ENCODE measurements around the gene ANKS4B. TPM values are rescaled to one million over a fixed set of nuclear protein-coding genes. Genes with fewer than 3 reads are reported as not detected.

Gene ANKS4B
- total RNA-seq, 1 experiment from 2014 or later = 0.09 TPM

DNA sequence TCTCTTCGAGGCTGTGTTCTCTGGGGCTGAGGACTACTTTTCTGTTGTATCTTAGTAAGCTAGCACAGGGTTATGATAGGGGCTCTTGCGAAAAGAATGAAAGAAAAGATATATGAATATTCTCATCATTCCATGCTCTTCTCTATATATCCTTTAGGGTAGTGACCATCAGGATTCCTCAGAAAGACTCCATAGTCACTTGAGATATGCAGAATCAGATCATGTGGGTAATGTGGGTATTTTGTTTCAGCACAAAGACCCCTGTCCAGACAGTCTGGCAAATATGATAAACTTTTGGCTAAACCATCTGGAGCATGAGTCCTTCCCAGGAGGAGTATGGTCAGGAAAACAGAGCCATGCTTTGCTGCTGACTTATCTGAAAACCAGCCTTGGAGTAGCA lies 23.1 kb downstream of the ANKS4B start:
- no peaks in the 10 kb centered on the region for H3K79me2 ChIP-seq (ENCODE audit: insufficient read depth, low read length)
- no peak overlapping the region for H3K56ac ChIP-seq (ENCODE audit: insufficient read length, low read depth, low read length)
- no peak overlapping the region for H3K23ac ChIP-seq (ENCODE audit: insufficient read length, low read depth, low read length)
- H3K4ac ChIP-seq (ENCODE audit: low read depth, low read length) = no peak overlapping the region
- DNase-seq = no peak
- Mint-ChIP-seq H3K36me3 (ENCODE audit: insufficient read depth in 1 of 3, low read depth in 3 of 3) (peaks cover 0 to 5% (median 3%) of the 10 kb centered on the region in 3 experiments; a peak in 3 of 7 replicates), H3K27ac (no peak overlapping the region), H3K27me3 (ENCODE audit: low read depth) (no peaks in the 10 kb centered on the region), H3K4me3 (no peak overlapping the region), H3K9me3 (no peaks in the 10 kb centered on the region; a peak in 1 of 5 replicates), H3K4me1 (0 out of 4 replicates have a peak, but pooled peaks cover 0 to 2% of the 10 kb centered on the region in 2 experiments)
- TF ChIP-seq, protein P1, sequence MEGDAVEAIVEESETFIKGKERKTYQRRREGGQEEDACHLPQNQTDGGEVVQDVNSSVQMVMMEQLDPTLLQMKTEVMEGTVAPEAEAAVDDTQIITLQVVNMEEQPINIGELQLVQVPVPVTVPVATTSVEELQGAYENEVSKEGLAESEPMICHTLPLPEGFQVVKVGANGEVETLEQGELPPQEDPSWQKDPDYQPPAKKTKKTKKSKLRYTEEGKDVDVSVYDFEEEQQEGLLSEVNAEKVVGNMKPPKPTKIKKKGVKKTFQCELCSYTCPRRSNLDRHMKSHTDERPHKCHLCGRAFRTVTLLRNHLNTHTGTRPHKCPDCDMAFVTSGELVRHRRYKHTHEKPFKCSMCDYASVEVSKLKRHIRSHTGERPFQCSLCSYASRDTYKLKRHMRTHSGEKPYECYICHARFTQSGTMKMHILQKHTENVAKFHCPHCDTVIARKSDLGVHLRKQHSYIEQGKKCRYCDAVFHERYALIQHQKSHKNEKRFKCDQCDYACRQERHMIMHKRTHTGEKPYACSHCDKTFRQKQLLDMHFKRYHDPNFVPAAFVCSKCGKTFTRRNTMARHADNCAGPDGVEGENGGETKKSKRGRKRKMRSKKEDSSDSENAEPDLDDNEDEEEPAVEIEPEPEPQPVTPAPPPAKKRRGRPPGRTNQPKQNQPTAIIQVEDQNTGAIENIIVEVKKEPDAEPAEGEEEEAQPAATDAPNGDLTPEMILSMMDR (conservative IDR thresholded peaks at IDR 0.05) = no peak
- H3K27me3 ChIP-seq (ENCODE audit: insufficient read depth, low read length) = no peaks in the 10 kb centered on the region
- H2BK15ac ChIP-seq (ENCODE audit: low read depth, low read length) = no peak overlapping the region
- H3K14ac ChIP-seq (ENCODE audit: insufficient read depth, low read length) = no peak overlapping the region
- no peak overlapping the region for H2AFZ ChIP-seq (ENCODE audit: low read length)
- H2BK120ac ChIP-seq (ENCODE audit: low read depth, low read length, poor library complexity, severe bottlenecking) = no peak overlapping the region
- H3K9ac ChIP-seq (ENCODE audit: extremely low read depth, insufficient read length, low read length) = no peak overlapping the region
- H2BK12ac ChIP-seq (ENCODE audit: insufficient read length, low read depth, low read length) = no peak overlapping the region
- H3T11ph ChIP-seq (ENCODE audit: low read length) = no peak overlapping the region
- H3K23me2 ChIP-seq (ENCODE audit: insufficient read length, low read depth, low read length, poor library complexity, severe bottlenecking) = no peaks in the 10 kb centered on the region
- no peak overlapping the region for H4K91ac ChIP-seq (ENCODE audit: insufficient read length, low read depth, low read length)
- H3K9me3 ChIP-seq (ENCODE audit: control insufficient read depth, low read depth, low read length) = no peaks in the 10 kb centered on the region
- H2BK5ac ChIP-seq (ENCODE audit: insufficient read length, low read length) = no peak overlapping the region
- H3K79me1 ChIP-seq (ENCODE audit: insufficient read depth, low read depth, low read length, poor library complexity, severe bottlenecking) = no peaks in the 10 kb centered on the region
- H3K27ac ChIP-seq (ENCODE audit: insufficient read length, low read depth, low read length) = no peak overlapping the region
- H4K20me1 ChIP-seq (ENCODE audit: control insufficient read depth, insufficient read depth, insufficient read length) = no peaks in the 10 kb centered on the region
- H3K4me2 ChIP-seq (ENCODE audit: insufficient read depth, insufficient read length, low read length) = no peak overlapping the region
- WGBS (ENCODE audit: extremely low coverage, insufficient read length, low lambda C conversion rate) = no CpG with 5 or more reads among the region's 2 CpGs
- H2BK20ac ChIP-seq (ENCODE audit: low read depth, low read length, poor library complexity, severe bottlenecking) = no peak overlapping the region
- no peaks in the 10 kb centered on the region for H3K4me1 ChIP-seq (ENCODE audit: insufficient read depth, low read length)
- no peak overlapping the region for H4K8ac ChIP-seq (replicated peaks; ENCODE audit: insufficient read length, low read depth, low read length)
- H2AK5ac ChIP-seq (ENCODE audit: insufficient read length, low read length) = no peak overlapping the region
- H4K5ac ChIP-seq (ENCODE audit: insufficient read length, low read depth, low read length) = no peak overlapping the region
- no peak overlapping the region for H3K18ac ChIP-seq (ENCODE audit: insufficient read length, low read depth, low read length)
